Prostate gland (tissue), 2 donors: ENCODE results near the gene C4orf51.

Experiments
- CTCF ChIP-seq, 4 experiments: fragments of 200-600 bp in 2 of 4; fragments of 450-650 bp in 2 of 4; sonication (generic) in 2 of 4; IDR thresholded peaks; 1 replicate in 3 of 4; 2 replicates in 1 of 4; pipeline ENCODE4 v1.5.1; 2016 to 2019; ENCODE audit warnings: antibody characterized with exemption in 4 of 4, mild to moderate bottlenecking in 2 of 4, moderate library complexity in 2 of 4
- POLR2A ChIP-seq: fragments of 450-650 bp; IDR thresholded peaks from one replicate; pipeline ENCODE4 v1.6.1; 2016; ENCODE audit warnings: antibody characterized with exemption, mild to moderate bottlenecking
- POLR2AphosphoS5 ChIP-seq: sonication (generic); formaldehyde crosslinking; IDR thresholded peaks from one replicate; pipeline ENCODE4 v1.6.1; 2017; ENCODE audit warnings: antibody characterized with exemption

GRCh38 chr4:145732001-145732815 lies 52.3 kb downstream of the C4orf51 start:
- TF ChIP-seq CTCF (IDR thresholded peaks at IDR 0.05), result no peak
- no peak for TF ChIP-seq POLR2A
- TF ChIP-seq POLR2AphosphoS5, result no peak
